Osteocyte (in vitro differentiated cells): ENCODE data around the gene CAMSAP2. TPM values are rescaled to one million over a fixed set of nuclear protein-coding genes. Genes with fewer than 3 reads are reported as not detected.
A peak's percentile ranks its signal among the peaks of the same experiment; 100 is the strongest.

Experiments
- DNase-seq: peaks from one replicate; pipeline ENCODE4 v3.0.0; 2021; ENCODE audit warnings: mixed read lengths; ENCODE audit not compliant: unreplicated experiment; ENCODE audit errors: extremely low spot score
- H3K27ac Mint-ChIP-seq: one replicate; pipeline ENCODE4 v1.8.0; 2021; ENCODE audit warnings: mild to moderate bottlenecking, mixed read lengths; ENCODE audit not compliant: unreplicated experiment
- H3K27me3 Mint-ChIP-seq: one replicate; pipeline ENCODE4 v1.8.0; 2021; ENCODE audit warnings: mixed read lengths; ENCODE audit not compliant: unreplicated experiment
- H3K36me3 Mint-ChIP-seq: one replicate; pipeline ENCODE4 v1.8.0; 2021; ENCODE audit warnings: mixed read lengths; ENCODE audit not compliant: unreplicated experiment
- H3K4me1 Mint-ChIP-seq: one replicate; pipeline ENCODE4 v1.8.0; 2021; ENCODE audit warnings: mixed read lengths; ENCODE audit not compliant: unreplicated experiment
- H3K4me3 Mint-ChIP-seq: one replicate; pipeline ENCODE4 v1.8.0; 2021; ENCODE audit warnings: mild to moderate bottlenecking, moderate library complexity, mixed read lengths; ENCODE audit not compliant: unreplicated experiment
- H3K9me3 Mint-ChIP-seq: one replicate; pipeline ENCODE4 v1.8.0; 2021; ENCODE audit warnings: mixed read lengths; ENCODE audit not compliant: unreplicated experiment
- CTCF ChIP-seq: fragments of 200-600 bp; sonication (generic); IDR thresholded peaks from 2 replicates; pipeline ENCODE4 v1.5.0; 2021; ENCODE audit warnings: antibody characterized with exemption, mild to moderate bottlenecking, moderate library complexity
- total RNA-seq: library from RNA; stranded (reverse); gene quantifications from 2 replicates; pipeline ENCODE4 v1.2.1, GENCODE V29; 2021

CAMSAP2 gene
- total RNA-seq, 1 donor from 2014 or later: 44.7 TPM

DNA sequence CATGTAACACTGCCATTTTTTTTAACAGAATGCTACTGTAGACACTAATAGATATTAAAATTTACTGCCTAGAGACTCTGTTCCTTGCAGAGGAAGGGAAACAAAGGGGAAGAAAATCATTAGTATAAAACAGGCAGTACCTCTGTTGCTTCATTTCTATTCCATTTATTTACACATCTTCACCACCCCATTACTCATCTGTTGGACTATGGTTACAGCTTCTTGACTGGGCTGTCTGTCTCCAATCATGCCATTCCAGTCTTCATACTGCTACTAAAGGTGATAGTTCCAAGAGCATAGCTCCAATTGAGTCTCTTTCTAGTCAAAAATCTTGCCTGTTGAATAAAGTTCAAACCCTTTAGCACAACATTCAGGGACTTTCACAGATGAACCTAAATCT is 111.9 kb downstream of the CAMSAP2 start:
- no peaks in the 10 kb centered on the region for H3K27me3 Mint-ChIP-seq
- H3K36me3 Mint-ChIP-seq: peaks cover 62% of the 10 kb centered on the region
- no peak overlapping the region for H3K4me3 Mint-ChIP-seq
- no peaks in the 10 kb centered on the region for H3K9me3 Mint-ChIP-seq
- no peak for DNase-seq
- TF ChIP-seq CTCF: no peak
- H3K4me1 Mint-ChIP-seq: no peaks in the 10 kb centered on the region
- H3K27ac Mint-ChIP-seq: no peak overlapping the region

DNA sequence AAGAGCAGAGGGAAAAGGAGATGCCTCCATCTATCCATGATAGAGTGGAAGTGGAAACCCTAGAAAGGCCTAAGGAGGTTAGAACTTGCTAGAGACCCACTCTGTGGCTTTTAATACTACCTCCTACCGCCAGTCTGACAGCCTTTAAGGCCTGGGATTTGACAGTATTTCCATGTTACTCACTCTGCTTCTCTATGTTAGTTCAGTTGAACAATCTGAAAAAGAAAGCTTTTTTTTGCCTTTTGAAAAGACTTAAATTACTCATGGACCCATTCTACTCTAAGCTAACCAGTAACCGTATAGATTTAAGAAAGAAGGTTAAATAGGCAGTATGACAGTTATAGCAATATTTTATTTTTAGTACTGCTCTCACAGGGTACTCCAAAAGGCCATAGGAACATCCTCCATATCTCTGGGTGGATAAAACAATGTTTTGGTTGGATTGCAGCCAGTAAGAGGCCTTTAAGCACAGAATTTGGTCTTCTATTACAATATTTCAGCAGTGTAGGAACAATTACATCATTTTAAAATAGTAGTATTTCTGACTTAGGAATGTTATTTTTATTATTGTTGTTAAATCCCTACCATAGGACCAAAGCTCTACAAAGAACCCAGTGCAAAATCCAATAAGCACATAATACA is 118.1 kb downstream of the CAMSAP2 start:
- no peak for DNase-seq
- Mint-ChIP-seq H3K27ac (peak overlapping the region; percentile 84), H3K27me3 (no peaks in the 10 kb centered on the region), H3K4me3 (no peak overlapping the region), H3K9me3 (no peaks in the 10 kb centered on the region), H3K4me1 (peaks cover 24% of the 10 kb centered on the region), H3K36me3 (peaks cover 36% of the 10 kb centered on the region)
- no peak for TF ChIP-seq CTCF

DNA sequence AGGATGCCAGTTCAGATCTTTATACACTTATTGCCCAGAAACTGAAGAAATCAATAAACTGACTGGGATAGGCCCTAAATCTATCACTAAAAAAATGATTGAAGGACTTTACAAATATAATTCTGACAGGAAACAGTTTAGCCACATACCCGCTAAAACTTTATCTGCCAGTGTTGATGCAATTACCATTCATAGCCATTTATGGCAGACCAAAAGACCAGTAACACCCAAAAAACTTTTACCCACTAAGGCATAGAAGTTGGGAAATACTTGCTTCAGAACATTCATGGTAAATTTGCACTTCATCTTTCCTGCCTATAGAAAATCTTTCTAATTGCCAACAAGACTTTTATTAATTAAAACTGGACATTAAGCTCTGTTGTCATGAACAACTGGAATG is 119.1 kb downstream of the CAMSAP2 start:
- no peak for DNase-seq
- Mint-ChIP-seq H3K36me3 (peaks cover 36% of the 10 kb centered on the region), H3K27ac (peak overlapping the region; percentile 84), H3K4me1 (peaks cover 24% of the 10 kb centered on the region), H3K27me3 (no peaks in the 10 kb centered on the region), H3K9me3 (no peaks in the 10 kb centered on the region), H3K4me3 (no peak overlapping the region)
- TF ChIP-seq CTCF: no peak

DNA sequence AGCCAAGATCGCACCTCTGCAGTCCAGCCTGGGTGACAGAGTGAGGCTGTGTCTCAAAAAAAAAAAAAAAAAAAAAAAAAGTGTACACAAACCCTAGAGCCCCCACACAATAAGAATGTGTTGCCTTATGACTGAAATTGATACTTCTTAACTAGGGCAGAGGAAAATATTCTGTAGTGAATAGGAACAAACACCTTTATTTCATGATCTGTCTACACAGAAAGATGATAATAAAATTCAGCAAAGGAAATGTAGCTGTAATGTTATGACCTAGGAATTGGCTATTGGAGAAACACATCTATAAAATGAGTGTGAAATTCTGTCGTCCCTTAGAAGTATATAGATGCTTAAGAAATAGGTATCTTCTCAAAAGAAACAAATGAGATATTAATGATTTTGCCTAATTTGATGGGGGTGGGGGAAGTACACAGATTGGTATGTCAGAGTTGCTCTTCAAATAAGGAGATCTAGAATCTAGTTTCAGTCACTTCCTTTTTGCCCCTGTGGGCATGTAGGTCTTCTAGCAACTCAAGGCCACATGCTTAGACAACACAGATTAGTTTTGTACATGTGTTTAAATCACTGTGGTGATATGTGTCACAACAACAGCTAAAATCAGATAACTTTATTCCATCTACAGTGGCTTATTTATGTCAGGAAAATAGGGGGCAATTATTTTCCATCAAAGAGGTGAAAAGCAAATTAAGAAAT is 123.4 kb downstream of the CAMSAP2 start:
- Mint-ChIP-seq H3K27ac (no peak overlapping the region), H3K27me3 (no peaks in the 10 kb centered on the region), H3K4me1 (peaks cover 28% of the 10 kb centered on the region), H3K9me3 (no peaks in the 10 kb centered on the region), H3K36me3 (peaks cover 35% of the 10 kb centered on the region), H3K4me3 (no peak overlapping the region)
- DNase-seq: no peak
- no peak for TF ChIP-seq CTCF

DNA sequence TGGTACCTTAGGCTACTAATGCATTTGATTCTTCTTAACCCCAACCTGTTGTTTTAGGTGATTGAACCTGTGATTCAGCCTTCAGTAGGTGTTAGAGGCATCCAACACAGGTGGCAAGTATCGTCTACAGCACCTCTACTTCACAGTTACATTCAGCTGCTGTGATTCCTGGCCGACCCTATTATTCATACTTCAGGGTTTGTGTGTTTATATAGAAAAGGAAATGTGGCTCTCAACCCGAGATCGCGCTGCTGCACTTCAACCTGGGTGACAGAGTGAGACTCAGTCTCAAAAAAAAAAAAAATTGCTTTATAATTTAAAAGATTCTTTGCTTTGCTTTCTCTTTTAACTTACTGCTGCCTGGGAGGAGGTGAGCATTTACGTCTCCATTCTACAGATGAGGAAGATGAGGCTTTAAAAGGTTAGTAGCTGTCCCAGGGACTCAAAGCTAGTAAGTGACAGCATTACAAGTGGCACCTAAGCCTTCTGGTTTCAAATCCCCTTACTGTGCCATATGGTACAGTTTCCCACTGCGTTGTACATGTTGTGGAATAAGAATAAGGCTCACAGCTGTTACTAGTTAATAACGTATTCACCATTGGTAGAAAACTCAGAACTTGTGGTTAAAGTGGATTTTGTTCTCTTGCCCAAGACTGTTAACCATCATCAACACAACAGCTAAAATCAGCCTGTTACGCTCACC is 124.2 kb downstream of the CAMSAP2 start:
- H3K9me3 Mint-ChIP-seq: no peaks in the 10 kb centered on the region

More for the DNA sequence above, 124.2 kb downstream of the CAMSAP2 start:
- H3K4me1 Mint-ChIP-seq: peaks cover 24% of the 10 kb centered on the region
- DNase-seq: no peak
- H3K36me3 Mint-ChIP-seq: peaks cover 29% of the 10 kb centered on the region
- no peaks in the 10 kb centered on the region for H3K27me3 Mint-ChIP-seq
- no peak overlapping the region for H3K27ac Mint-ChIP-seq
- TF ChIP-seq CTCF: no peak
- H3K4me3 Mint-ChIP-seq: no peak overlapping the region
